ENCODE measurements around the gene ST3GAL3. TPM values are rescaled to one million over a fixed set of nuclear protein-coding genes. Genes with fewer than 3 reads are reported as not detected.

ST3GAL3 gene
- total RNA-seq, 1 experiment from 2014 or later: 26.0 TPM

DNA sequence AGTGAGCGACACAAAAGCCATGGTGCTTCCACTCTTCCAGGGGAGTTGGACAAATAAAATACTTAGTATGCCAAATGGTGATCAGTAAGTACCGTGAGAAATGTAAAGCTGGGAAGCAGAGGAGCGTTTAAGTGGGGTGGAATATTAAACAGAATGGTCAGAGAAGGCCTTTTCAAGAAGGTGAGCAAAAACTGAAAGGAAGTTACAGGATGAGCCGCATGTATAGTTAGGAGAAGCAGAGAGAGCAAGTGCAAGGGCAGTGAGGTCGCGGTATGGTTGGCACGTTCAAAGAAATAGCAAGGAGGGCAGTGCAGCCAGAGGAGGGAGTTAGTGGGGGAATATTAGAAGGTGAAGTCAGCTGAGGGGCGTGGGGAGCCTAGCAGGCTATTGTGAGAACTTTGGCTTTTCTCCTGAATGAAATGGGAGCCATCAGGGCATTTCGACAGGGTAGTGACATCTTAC, 266.7 kb downstream of the ST3GAL3 start:
- ATAC-seq: peak; percentile 0
- no peak for TF ChIP-seq TCF7L2 (IDR thresholded peaks at IDR 0.05; ENCODE audit: low read depth, low read length)
- TF ChIP-seq, protein P1, sequence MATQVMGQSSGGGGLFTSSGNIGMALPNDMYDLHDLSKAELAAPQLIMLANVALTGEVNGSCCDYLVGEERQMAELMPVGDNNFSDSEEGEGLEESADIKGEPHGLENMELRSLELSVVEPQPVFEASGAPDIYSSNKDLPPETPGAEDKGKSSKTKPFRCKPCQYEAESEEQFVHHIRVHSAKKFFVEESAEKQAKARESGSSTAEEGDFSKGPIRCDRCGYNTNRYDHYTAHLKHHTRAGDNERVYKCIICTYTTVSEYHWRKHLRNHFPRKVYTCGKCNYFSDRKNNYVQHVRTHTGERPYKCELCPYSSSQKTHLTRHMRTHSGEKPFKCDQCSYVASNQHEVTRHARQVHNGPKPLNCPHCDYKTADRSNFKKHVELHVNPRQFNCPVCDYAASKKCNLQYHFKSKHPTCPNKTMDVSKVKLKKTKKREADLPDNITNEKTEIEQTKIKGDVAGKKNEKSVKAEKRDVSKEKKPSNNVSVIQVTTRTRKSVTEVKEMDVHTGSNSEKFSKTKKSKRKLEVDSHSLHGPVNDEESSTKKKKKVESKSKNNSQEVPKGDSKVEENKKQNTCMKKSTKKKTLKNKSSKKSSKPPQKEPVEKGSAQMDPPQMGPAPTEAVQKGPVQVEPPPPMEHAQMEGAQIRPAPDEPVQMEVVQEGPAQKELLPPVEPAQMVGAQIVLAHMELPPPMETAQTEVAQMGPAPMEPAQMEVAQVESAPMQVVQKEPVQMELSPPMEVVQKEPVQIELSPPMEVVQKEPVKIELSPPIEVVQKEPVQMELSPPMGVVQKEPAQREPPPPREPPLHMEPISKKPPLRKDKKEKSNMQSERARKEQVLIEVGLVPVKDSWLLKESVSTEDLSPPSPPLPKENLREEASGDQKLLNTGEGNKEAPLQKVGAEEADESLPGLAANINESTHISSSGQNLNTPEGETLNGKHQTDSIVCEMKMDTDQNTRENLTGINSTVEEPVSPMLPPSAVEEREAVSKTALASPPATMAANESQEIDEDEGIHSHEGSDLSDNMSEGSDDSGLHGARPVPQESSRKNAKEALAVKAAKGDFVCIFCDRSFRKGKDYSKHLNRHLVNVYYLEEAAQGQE (IDR thresholded peaks at IDR 0.05; ENCODE audit: insufficient read depth in 1 of 2, low read depth in 2 of 2, low read length in 1 of 2): no peak
- no peak for TF ChIP-seq SIN3A (IDR thresholded peaks at IDR 0.05; ENCODE audit: borderline replicate concordance, insufficient read depth, low read depth, low read length)
- TF ChIP-seq, protein P2, sequence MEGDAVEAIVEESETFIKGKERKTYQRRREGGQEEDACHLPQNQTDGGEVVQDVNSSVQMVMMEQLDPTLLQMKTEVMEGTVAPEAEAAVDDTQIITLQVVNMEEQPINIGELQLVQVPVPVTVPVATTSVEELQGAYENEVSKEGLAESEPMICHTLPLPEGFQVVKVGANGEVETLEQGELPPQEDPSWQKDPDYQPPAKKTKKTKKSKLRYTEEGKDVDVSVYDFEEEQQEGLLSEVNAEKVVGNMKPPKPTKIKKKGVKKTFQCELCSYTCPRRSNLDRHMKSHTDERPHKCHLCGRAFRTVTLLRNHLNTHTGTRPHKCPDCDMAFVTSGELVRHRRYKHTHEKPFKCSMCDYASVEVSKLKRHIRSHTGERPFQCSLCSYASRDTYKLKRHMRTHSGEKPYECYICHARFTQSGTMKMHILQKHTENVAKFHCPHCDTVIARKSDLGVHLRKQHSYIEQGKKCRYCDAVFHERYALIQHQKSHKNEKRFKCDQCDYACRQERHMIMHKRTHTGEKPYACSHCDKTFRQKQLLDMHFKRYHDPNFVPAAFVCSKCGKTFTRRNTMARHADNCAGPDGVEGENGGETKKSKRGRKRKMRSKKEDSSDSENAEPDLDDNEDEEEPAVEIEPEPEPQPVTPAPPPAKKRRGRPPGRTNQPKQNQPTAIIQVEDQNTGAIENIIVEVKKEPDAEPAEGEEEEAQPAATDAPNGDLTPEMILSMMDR (IDR thresholded peaks at IDR 0.05): no peak
- TF ChIP-seq POLR2AphosphoS5 (IDR thresholded peaks at IDR 0.05; ENCODE audit: low read depth, low read length): no peak
- CTCF ChIA-PET: no interaction called here

DNA sequence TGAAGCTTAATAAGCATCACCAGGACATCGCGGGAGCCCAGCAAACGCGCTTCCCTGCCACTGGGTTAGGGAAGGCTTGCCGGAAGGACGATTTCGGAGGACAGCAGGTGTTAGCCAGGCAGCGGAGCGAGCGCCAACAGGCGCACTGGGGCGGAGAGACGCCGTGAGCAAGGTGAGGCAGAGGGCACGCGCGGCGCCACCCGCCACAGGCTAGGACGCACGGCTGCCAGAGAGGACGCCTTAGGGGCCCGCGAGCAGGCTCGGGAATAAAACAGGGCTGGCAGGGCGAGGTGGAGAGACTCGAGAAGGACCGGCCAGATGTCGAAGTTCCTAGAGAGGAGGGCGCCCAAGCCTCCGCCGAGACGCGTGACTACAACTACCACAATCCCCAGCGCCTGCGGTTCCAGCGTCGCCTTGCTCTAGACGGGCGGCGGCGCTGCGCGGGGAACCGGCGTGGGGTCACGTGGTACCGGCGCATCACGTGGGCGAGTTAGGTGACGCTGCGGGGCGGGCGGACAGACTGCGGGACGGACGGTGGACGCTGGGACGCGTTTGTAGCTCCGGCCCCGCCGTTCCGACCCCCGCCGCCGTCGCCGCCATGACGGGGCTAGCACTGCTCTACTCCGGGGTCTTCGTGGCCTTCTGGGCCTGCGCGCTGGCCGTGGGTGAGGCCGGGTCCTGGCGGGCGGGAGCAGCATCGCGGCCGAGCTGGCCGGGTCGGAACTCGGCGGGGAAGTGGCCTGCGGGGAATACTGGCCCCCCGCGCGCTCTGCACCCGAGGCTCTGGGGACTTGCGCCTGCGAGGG, 267.3 kb downstream of the ST3GAL3 start, which contains the start of gene ATP6V0B:
Gene ATP6V0B, plus strand, starts transcription at position 518 of the 806 bp plus-strand sequence. Its CDS starts 81 bp downstream, at position 599.
- TF ChIP-seq POLR2AphosphoS5 (IDR thresholded peaks at IDR 0.05; ENCODE audit: low read depth, low read length) (peak; percentile 75), TCF7L2 (IDR thresholded peaks at IDR 0.05; ENCODE audit: low read depth, low read length) (peak; percentile 23; the same call in 1 of the 2 replicates), SIN3A (IDR thresholded peaks at IDR 0.05; ENCODE audit: borderline replicate concordance, insufficient read depth, low read depth, low read length) (peak; percentile 86; the same call in 1 of the 2 replicates)
- TF ChIP-seq, protein P2 (IDR thresholded peaks at IDR 0.05): no peak
- TF ChIP-seq, protein P1 (IDR thresholded peaks at IDR 0.05; ENCODE audit: insufficient read depth in 1 of 2, low read depth in 2 of 2, low read length in 1 of 2): 0 out of 4 replicates have a peak, but pooled peaks of 1 of the 2 experiments have one; percentile 63
- CTCF ChIA-PET: interaction anchor here (0.6 kb wide), 1 partner anchor 19 kb away, joined by 4 read pairs; no protein-coding TSS in a partner anchor
- Histone ChIP-seq H3K4me3 (ENCODE audit: low read depth in 2 of 2, low read length in 2 of 2) (peak within 1 kb of the TSS; percentile 80 to 85), H3K27ac (ENCODE audit: low read length) (peak within 1 kb of the TSS; percentile 89), H3K27me3 (ENCODE audit: control insufficient read depth, insufficient read depth, low read length) (no peaks in the 10 kb centered on the region), H3K4me1 (ENCODE audit: control insufficient read depth, insufficient read depth, low read length) (peaks cover 43% of the 10 kb centered on the region), H3K36me3 (ENCODE audit: control insufficient read depth, insufficient read depth, low read length) (peaks cover 13% of the 10 kb centered on the region; the same call in 1 of the 2 replicates), H3K9me3 (ENCODE audit: control insufficient read depth, insufficient read depth, low read depth, low read length) (no peaks in the 10 kb centered on the region)
- in situ Hi-C loops (cut with HindIII; ENCODE audit: low pct_unique_long_range_greater_than_20kb, low sequenced_read_pairs): no loop called here
- POLR2A ChIA-PET: interaction anchor here (0.6 to 0.7 kb wide), 2 partner anchors 209 to 266 kb away, joined by 3 to 9 read pairs; no protein-coding TSS in a partner anchor
- no TSS peak for BruUV-seq (replicated peaks)
- ATAC-seq (peak; percentile 86), DNase-seq (ENCODE audit: low read depth, low spot score) (no peak)
- intact Hi-C loops (cut with micrococcal nuclease; ENCODE audit: unreplicated experiment): no loop called here

More for the DNA sequence above, 266.7 kb downstream of the ST3GAL3 start:
- peaks cover 13% of the 10 kb centered on the region; the same call in 1 of the 2 replicates for H3K36me3 ChIP-seq (ENCODE audit: control insufficient read depth, insufficient read depth, low read length)
- H3K27me3 ChIP-seq (ENCODE audit: control insufficient read depth, insufficient read depth, low read length): no peaks in the 10 kb centered on the region
- H3K9me3 ChIP-seq (ENCODE audit: control insufficient read depth, insufficient read depth, low read depth, low read length): no peaks in the 10 kb centered on the region
- in situ Hi-C loops (cut with HindIII; ENCODE audit: low pct_unique_long_range_greater_than_20kb, low sequenced_read_pairs) (no loop called here), intact Hi-C loops (cut with micrococcal nuclease; ENCODE audit: unreplicated experiment) (no loop called here)
- peak overlapping the region; percentile 88 for H3K27ac ChIP-seq (ENCODE audit: low read length)
- POLR2A ChIA-PET: no interaction called here
- DNase-seq (ENCODE audit: low read depth, low spot score): no peak
- peaks cover 43% of the 10 kb centered on the region for H3K4me1 ChIP-seq (ENCODE audit: control insufficient read depth, insufficient read depth, low read length)
- H3K4me3 ChIP-seq (ENCODE audit: low read depth in 2 of 2, low read length in 2 of 2): peak overlapping the region; percentile 80 to 85
- no TSS peak for BruUV-seq (replicated peaks)
